ENCODE results near the gene CEP170B.
A peak's percentile ranks its signal among the peaks of the same experiment; 100 is the strongest.
"Not testable (repeated sequence)": the region's sequence is repeated elsewhere in the genome, so short reads cannot be mapped to it uniquely, and the experiment has no call there.

The CEP170B gene

DNA sequence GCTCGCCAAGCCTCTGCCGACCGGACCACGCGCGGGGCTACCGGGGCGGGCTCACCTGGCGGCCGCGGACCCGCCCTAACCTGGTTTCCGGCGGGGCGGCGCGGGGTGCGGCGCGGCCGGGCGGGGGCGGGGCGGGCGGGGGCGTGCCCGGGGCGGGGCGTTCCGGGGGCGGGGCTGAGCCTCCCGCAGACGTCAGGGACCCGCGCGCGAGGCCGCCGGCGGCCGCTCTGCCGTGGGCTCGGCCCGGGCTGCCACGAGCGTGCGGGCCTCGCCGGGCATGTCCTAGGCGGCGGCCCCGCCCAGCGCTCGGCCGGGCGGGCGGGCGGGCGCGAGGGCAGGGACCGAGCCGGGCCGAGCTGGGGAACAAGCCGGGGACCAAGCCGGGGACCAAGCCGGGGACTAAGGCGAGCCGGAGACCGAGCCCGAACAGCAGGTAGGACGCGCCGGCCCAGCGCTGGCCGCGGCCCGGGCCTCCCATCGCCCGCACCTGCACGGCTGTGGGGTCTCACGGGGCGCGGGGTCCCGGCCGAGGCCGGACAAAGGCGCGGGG lies at the start of gene CEP170B:
Gene CEP170B, plus strand, starts transcription at position 188 of the 550 bp plus-strand sequence. CDS start 3,183 bp downstream, outside the sequence.
- no peak for DNase-seq

DNA sequence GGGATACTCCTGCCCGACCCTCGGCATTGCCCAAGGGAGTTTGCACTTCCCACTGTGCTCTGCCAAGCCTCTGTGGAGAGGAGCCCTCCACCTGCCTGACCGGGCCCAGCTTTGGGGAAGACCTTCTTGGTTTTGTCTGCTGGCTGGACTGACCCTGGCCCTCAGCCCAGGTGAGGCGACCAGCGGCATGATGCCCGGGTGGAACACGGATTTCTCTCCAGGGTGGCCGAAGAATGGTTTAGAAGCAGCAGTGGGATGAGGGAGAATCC lies 48.5 kb upstream of the CEP170B start:
- no peak for DNase-seq

DNA sequence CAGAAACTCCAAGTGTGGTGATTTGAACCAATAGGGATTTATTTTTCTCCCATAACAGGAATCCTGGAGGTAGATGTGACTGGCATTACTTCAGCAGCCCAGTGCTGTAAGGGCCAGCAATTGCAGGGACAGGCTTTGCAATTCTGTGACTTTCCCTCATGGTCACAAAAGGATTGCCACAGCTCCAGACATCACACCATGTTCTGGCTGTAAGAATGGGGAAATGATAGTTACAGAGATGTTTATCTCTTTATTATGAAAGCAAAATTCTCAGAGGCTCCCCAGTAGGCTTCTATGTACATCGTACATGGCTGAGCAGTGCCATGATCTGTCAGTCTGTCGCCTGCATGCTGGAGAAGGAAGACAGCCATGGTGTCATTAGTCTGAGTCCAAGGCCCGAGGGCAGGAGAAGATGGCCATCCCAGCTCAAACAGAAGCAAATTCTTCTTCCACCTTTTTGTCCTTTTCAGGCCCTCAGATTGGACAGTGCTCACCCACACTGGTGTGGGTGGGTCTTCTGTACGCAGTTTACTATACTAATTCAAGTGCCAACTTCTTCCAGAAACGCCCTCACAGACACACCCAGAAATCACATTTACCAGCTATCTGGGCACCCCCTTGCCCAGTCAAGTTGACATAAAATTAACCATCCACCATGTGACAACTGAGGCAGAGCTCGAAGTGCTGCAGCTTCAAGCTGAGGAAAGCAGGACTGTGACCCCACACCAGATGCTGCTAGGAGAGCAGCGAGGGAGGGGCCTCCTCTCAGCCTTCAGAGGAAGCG lies 46.9 kb upstream of the CEP170B start:
- no peak for DNase-seq

DNA sequence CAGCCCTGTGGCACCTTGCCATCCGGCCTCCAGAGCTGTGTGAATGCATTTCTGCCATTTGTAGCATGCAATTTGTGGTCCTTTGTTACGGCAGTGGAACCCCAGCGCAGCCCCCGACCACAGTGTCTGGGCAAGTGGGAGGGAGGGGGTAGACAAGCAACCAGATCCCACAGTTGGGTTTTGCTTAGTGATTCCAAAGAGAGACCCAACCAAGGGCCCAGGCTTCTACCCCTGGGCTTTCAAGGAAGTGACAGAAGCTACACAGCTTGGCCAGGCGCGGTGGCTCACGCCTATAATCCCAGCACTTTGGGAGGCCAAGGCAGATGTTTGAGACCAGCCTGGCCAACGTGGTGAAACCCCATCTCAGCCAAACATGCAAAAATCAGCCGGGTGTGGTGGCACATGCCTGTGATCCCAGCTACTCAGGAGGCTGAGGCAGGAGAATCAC lies 46.3 kb upstream of the CEP170B start:
- no peak for DNase-seq

DNA sequence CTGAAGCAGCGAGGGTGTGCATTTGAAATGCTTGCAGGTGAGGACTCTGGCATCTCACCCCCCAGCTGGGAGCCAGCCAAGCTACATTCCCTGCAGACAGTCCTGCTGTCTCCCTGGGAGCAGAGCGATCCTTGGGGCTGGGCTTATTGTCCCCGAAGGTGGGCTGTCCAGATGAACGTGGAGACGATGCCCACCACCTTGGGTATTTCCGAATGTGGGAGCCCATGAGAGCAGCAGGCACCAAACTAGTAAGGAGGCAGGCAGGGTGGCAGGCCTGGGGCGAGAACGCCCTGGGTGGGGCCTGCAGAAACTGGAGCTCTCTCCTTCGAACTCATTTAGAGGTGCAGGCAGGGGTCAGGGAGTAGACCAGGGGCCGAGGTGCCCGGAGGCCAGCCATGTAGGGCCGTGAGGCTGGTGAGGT lies 45.7 kb upstream of the CEP170B start:
- no peak for DNase-seq

DNA sequence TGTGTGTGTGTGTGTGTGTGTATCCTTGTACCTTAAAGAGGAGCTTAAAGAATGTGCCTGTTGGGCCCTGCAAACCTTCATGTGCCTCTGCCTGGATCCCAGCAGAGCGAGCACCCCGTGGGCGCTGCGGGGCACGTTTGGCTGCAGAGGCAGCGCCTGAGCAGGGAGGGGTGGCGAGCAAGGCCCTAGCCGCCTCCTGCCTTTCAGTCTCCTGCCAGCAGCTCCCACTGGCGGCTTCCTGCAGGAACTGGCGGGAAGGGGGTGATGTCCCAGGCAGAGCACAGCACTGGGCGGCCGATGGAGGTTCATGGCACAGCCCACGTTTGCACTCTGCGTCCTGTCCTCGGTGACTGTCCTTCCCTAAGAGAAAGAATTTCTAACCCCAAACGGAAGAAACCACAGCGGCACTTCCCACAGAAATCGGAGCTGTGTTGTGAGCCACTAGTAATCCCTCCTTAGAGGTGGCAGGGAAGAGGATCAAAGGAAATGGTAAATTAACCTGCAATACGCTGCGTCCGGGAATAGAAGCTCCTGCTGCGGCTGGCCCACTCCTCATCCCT lies 44.3 kb upstream of the CEP170B start:
- no peak for DNase-seq

DNA sequence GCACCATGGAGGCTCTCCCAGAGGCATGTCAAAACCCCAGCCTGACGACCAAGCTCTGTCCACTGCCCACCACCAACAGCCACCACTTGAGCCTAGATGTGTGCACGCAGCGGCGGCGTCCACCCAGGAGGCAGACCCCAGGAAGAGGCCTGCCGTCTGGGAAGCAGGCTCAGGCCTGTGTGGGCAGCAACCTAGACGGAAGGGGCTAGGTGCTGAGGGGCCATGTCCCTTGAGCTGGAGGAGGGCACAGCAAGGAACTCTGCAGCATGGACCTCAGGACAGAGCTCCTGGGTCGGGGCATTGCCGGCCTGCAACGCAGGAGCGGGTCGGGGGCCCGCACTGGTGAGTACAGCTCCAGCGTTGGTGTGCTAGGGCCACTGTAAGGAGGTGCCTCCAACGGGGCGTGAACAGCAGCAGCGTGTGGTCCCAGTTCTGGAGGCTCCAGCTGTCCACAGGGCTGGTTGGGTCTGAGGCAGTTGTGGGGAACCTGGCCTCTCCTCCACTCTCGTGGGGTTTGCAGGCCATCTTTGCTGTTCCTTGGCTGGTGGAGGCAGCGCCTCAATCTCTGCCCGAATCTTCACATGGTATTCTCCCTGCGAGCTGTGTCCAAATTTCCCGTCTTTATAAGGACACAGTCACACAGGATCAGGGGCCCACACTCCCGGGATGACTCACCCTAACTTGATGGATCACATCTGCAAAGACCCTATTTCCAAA lies 43.7 kb upstream of the CEP170B start:
- DNase-seq: no peak

DNA sequence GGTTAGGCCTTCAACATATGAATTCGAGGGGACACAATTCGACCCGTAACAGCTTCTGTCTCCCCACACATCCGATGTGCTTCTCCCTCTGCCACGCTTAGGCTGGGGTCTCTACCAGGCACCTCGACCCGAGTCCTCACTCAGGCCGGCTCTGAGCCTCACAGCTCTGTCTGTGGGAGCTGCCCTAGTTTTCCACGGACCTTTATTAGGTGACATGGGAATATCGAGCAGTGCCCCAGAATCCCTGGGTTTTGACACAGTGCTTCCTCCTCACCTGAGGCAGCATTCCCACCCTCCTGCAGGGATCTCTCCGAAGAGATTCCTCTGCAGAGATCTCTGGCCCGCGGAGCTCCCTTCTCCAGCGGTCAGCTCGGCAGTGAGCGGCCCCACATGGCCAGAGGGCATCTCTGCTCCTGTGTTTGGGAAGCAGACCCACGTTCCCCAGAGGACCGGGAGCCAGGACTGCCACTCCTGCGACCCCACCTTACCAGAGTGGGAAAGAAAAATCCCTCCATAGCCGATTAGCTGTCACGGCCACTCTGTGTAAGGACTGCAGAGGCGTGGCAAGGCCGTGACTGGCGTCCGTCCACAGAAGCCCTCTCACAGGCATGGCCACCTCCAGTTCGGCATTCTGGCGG lies 43.0 kb upstream of the CEP170B start:
- DNase-seq: no peak

DNA sequence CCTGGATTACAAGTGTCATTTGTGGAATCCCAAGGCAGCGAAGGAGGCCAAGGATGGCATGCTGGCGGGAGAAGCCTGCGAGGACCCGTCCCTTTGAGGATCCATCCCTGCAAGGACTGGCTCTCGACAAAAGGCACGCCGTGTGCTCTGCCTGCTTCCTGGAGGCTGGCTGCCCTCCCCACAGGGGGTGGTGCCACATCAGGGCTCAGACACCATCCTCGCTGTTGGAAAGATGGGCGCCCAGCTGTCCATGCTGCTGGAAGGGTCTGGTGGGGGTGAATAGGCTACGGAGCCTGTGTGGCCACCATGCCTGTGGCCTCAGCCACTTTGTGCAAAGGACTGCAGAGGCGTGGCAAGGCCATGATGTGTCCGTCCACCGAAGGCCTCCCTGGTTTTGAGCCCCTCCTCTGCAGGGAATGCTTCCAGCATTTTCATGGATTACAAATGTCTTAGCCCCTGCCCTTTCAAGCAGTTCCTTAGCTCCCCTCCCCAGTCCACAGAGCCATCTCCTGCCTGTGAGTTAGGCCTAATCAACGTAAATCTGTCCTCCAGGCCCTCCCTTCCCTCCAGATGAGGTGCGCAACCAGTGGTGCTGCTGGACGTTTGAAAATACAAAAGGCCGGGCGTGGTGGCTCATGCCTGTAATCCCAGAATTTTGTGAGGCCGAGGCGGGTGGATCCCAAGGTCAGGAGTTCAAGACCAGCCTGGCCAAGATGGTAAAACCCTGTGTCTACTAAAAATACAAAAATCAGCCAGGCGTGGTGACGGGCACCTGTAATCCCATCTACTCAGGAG lies 42.0 kb upstream of the CEP170B start:
- DNase-seq: no peak

DNA sequence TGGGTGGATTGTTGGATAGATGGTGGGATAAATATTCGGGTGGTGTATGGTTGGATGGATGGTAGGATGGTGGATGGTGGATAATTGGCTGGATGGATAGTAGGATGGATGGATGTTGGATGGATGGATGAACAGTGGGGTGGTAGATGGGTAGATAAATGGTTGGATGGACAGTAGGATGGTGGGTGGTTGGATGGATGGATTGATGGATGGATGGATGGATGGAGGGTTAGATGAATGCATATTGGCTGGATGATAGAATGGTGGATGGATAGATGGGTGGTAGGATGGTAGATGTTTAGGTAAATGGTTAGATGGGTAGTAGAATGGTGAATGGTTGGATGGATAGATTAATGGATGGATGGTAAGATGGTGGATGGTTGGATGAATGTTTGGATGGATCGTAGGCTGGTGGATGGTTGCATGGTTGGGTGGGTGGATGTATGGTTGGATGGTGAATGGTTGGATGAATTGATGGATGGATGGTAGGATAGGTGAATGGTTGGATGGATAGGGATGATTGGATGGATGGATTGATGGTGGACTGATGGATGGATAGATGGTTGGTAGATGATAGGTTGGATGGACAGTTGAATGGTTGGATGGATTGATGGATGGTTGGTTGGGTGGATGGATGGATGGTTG lies 40.6 kb upstream of the CEP170B start:
- DNase-seq: no peak

DNA sequence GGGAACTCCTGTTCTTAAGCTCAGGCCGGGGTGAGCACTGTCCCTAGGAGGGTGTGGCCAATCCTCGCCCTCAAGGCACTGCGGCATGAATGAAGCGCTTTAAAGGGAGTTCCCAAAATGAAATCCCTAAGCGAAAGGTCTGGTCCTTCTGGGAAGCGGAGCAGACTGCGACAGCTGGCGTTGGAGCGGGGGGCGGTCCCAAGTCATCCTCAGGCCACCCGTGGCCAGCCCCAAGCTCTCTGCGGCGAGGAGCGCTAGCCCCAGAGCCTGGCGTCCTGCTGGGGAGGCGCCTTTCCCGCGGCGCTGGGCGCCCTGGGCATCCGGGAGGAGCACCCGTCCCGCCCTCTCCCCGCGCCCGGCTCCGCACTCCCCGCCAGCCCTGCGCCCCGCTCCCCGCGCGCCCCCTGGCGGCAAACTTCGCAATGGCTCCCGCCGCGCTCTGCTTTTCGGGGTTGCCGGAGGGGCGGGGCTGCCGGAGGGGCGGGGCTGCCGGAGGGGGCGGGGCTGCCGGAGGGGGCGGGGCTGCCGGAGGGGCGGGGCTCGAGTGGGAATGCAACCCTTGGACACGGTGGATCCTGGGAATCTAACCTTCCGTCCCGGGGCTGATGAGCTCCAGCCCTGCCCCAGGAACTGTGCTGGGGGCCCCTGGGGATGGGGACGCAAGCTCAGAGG lies 38.7 kb upstream of the CEP170B start:
- peak; percentile 31 for DNase-seq

DNA sequence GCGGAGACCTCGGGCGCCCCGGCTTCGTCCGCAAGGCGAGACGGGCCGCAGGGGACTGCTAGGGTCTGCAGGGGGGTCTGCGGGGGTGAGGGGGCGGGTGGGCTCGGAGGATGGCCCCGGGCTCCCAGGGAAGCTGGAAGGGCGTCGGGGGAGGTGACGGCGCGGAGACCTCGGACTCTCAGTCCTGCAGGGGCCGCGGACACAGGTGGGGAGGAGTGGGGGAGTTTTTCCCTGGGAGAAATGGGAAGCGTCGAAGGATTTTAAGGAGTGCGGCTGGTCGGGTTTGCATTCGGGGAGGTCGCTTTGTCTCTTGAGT lies 38.2 kb upstream of the CEP170B start:
- no peak for DNase-seq

DNA sequence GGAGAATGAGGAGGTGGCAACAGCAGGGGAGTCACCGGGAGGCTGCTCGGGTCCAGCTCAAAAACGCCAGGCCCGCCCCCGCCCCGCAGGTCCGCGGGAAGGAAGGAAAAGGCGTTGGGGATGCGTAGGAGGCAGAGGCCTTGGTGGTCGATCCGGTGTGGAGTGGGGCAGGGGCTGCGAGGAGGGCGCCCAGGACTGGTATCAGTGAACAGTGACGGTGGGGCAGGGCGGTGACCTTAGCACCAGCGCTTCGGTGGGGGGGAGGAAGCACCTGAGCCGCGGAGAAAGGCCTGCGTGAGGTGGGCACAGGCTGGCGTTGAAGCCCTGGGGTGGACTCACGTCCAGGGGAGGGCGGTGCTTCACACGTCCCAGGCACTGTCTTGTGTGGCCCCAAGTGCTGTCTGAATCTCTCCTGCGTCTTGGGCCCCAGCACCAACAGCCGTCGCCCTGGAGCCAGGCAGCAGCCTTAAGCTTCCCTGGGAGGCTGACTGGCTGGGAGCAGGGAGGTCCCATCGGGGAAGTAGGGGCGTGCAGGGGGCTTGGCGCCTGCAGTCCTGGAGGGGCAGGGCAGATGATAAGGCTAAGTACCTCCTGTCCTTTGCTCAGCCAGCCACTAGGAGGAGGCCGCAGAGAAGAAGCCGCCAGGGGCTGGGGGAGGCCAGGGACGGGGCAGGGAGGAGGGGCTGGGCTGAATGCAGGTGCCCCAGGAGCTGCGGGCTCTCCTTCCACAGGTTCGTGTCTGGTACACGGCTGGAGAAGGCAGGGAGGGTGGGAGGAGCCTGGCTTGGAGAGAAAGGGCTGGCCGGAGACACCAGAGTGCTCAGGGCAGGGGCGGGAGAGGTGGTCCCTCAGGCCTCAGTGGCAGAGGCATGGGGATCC lies 37.7 kb upstream of the CEP170B start:
- peak; percentile 3 for DNase-seq

DNA sequence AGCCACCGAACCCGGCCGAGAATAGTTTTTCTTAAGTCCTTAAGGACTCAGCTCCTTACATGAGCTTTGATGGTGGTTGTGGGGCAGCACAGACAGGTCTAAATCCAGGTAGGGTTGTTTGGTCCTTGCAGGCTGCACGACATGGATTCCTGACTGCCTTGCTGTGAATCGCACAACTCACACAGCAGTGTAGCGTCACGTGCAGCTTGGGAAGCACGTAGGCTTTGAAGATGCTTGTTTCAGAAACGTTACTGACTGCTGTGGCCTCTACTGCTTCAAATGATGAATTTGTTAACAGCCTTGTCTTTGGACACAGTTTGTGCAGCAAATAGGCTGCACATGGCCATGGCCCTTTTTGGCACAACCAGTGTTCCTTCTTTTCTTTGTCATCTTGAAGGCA lies 34.3 kb upstream of the CEP170B start:
- no peak for DNase-seq

DNA sequence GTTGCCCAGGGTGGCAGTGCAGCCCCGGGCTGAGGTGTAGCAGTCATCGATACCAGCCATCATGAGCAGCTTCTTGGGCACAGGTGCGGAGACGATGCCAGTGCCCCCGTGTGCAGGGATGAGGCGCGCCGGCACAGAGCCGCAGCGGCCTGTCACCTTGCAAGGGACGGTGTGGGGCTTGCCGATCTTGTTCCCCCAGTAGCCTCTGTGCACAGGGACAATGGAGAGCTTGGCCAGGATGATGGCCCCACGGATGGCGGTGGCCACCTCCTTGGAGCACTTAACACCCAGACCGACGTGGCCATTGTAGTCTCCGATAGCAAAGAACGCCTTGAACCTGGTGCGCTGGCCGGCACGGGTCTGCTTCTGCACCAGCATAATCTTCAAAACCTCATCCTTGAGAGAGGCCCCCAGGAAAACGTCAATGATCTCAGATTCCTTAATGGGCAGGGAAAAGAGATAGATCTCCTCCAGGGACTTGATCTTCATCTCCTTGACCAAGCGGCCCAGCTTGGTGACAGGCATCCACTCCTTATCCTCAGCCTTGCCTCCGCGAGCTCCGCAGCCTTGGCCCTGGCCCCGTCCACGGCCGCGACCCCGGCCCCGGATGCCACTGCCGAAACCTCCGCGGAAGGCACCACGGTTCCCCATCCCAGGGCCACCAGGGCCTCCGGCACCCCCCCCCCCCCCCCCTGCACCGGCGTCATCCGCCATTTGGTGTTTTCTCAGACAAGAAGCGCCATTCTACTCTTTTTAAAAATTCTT lies 28.7 kb upstream of the CEP170B start:
- not testable (repeated sequence) for DNase-seq

DNA sequence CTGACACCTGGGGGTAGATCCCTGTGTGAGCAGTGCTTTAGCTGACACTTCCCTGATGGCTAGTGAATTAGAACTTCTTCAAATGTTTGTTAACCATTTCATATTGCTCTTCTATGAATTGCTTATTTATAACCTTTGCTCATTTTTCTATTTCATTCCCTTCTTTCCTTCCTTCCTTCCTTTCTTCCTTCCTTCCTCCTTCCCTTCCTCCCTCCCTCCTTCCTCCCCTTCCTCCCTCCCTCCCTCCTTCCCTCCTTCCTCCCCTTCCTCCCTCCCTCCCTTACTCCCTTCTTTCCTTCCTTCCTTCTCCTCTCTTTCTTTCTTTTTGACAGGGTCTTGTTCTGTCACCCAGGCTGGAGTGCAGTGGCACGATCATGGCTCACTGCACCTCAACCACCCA lies 23.3 kb upstream of the CEP170B start:
- DNase-seq: no peak

DNA sequence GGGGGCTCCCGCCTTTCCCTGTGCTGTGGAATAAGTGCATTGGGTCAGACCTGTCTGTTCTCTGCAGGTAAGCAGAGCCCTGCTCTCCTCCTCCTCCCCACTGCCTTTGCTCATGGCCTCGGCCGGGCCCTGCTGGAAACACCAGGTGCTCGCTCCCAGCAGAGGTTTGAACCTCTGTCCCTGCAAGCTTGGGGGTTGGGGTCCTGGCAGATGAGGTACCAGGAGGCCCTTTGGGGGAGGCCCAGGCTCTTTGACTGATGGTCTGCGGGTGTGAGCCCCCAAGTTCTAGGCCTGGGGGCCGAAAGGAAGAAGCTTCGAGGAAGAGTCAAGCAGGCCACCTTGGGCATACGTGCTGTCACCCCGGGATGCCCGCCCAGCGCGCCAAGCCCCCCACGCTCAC lies 22.1 kb upstream of the CEP170B start:
- DNase-seq: no peak

DNA sequence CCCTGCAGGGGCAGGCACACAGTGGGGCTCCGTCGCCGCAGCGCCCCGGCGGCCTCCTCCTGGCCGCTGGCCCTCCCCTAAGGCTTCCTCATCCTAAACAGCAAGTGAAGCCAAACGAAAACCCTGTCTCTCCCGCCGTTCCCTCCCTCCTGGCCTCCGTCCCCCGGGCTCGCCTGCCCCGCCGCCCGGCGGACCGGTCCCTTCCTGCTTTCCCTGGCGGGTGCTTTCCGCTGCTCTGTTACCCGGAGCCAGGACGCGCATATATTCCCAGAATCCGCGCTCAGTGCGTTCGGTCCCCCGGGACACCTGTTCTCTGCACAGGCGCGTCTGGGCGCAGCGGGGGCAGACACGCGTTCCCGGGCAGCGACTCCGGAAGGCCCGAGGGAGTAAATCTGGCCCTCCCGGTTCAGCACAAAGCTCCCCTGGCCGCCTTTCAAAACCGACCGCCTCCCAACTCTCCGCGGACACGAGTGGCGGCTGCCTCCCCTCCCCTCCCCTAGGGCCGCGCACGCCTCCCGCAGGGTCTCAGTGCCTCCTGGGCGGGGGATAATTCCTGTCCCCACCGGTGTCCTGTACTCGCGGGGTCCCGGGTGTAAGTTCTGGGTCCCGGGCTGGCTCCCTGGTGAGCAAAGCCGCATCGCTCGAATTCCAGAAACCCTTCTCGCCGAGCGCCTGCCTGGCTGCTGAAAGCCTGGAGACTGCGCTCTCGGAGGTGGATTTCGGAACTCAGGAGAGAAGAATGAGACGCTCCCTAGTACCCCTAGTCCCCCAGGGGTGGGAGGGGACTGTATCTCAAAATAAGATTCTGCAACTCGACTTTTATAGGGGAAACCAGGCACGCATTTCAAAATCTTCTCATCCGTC lies 21.4 kb upstream of the CEP170B start:
- no peak for DNase-seq

Measured in SHP77 treated with DMSO at 0.1 percent for 48 hours (cell line).